ENCODE measurements around the gene FGF2.
"Not testable (repeated sequence)": the region's sequence is repeated elsewhere in the genome, so short reads cannot be mapped to it uniquely, and the experiment has no call there.

Gene FGF2

DNA sequence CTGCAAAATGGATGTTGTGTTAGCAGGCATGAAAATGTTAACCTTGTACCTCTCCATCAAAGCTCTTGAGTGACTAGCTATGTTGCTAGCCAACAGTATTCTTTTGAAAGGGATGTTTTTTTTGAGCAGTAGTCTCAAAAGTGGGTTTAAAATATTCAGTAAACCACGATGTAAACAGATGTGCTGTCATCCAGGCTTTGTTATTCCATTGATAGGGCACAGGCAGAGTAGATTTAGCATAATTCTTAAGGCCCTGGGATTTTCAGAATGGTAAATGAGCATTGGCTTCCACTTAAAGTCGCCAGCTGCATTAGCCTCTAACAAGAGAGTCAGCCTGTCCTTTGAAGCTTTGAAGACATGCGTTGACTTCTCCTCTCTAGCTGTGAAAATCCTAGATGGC lies 18.4 kb downstream of the FGF2 start:
- DNase-seq (ENCODE audit: low read depth in 2 of 2, low spot score in 1 of 2): no peak

DNA sequence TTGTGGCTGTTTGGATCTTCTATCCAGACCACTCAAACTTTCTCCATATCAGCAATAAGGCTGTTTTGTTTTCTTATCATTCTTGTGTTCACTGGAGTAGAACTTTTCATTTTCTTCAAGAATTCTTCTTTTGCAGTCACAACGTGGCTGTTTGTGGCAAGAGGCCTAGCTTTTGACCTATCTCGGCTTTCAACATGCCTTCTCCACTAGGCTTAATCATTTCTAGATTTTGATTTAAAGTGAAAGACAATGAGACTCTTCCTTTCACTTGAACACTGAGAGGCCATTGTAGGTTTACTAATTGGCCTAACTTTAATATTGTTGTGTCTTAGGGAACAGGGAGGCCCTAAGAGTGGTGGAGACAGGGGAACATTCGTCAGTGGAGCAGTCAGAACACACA lies 19.1 kb downstream of the FGF2 start:
- DNase-seq (ENCODE audit: low read depth in 2 of 2, low spot score in 1 of 2): no peak

DNA sequence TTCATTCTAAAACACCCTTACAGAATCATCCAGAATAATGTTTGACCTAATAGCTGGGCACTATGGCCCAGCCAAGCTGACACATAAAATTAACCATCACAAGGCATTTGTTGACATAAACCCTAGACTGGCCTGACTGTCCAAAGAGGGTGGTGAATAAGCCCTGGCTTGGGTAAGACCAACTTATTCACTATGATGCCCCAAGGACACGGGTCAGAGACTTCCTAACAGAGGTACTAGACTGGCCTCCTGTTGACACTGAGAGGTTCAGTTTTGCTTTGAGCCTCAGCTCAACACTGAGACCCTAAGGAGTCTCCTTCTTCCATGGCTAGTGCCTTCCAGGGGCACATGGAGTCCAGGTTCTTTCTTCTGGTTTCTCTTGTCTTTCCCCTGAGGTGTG lies 21.3 kb downstream of the FGF2 start:
- no peak for DNase-seq (ENCODE audit: low read depth in 2 of 2, low spot score in 1 of 2)

DNA sequence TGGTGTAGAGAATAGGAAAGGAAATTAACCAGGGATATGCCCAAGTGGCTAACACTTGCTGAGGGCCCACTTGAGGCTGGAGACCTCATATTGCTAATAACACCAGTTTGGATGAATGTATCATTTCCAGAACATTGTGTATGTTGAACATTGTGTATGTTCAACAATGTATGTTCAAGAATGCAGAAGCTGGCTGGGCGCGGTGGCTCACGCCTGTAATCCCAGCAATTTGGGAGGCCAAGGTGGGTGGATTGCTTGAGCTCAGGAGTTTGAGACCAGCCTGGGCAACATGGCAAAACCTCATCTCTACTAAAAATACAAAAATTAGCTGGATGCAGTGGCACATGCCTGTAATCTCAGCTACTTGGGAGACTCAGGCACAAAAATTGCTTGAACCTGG lies 23.2 kb downstream of the FGF2 start:
- DNase-seq (ENCODE audit: low read depth in 2 of 2, low spot score in 1 of 2): not testable (repeated sequence)

DNA sequence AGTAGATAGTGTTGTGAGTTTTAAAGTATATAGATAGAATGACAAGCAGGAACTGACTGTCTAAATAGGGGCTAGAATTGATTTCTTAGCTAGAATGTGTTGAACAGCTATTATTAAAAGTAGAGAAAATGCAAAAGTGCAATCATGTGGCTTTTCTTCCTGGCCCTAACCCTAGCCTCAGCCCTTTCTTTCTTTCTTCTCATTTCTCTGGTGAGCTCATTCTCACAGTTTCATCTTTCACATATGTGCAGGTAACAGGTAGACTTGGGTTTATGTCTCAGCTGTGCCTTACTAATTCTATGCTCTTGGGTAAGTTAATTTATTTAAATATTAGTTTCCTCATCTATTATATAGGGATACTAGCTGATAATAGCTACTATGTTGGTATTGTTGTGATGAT lies 24.9 kb downstream of the FGF2 start:
- no peak for DNase-seq (ENCODE audit: low read depth in 2 of 2, low spot score in 1 of 2)

DNA sequence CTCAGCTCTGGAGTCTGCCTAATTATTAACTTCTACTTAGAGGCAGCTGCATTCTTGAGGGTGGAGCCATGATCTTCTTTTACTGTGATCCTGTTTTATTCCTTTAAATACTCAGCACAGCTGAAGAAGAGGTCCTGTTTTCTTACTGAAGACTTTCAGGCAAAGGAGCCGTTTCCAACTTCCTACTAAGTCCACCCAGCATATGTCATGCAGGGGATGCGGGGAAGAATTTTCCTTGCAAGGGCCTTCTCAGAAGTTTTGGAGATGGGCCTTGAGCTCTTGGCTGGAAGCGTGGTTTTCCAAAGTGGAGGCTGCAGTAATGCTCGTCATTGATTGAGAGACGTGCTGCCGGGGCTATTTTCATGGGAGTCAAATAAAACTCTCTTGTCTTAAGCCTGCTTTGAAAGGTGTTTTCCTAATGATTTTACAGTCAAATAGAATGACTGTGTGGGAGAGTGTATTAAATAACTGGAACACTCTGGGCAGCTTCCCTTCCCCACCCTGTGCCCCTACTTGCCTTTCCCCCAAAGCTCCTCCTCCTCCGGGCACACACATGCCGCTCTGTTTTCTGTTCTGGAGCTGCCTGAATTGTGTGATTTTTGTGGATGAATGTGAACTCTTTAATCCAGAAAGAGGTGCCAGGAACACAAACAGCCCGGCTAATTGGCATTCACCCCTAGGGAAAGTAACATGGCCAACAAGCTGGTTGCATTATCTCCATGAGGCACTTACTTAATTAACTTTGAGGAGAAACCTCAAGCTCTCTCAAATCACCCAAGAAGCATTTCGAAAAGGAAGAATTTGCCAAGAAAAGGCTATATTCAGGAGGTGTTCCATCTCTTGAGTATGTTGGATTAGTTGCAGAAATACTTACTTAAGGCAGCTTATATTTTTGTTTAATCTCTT lies 28.1 kb downstream of the FGF2 start:
- no peak for DNase-seq (ENCODE audit: low read depth in 2 of 2, low spot score in 1 of 2)

DNA sequence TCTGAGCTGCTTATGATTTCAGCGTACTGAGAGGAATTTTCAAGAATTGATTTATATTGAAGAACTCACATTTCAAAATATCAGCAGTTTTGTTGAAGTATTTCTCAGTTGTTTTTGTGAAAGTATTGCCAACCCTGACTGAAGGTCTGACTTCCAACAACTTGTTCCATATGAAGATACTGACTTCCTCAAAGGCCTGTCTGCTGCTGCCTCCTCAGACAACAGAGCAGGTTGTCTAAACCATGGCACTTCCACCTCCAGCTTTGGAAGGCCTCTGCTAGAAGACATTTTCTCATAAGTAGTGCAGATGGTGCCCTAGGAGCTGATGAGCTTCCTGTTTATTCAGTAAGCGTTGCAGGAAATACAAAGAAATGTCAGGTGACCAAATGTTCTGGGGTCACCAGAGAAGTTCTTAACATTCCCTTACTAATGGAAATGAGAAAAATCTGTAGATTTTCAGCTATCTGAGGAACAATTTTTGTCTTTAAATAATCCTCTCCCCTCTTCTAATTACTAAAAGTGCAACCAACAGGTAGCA lies 28.8 kb downstream of the FGF2 start:
- DNase-seq (ENCODE audit: low read depth in 2 of 2, low spot score in 1 of 2): no peak

DNA sequence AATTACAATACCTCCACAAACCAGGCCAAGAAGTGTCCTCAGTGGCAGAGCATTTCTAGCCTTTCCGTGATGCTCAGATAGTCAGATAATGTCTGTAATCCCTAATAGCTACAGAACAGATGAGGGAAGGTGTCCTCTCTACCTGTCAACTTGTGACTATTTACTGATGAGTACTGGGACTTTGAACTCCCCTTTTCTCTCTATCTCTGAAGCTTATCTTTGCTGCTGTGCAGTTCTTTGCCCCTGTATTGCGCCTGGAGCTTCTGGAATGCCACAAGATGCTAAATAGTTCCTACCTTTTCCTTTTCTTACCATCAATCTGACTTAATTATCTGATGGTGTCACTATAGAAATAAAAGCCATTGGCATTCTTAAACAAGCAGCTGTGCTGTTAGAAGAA lies 30.5 kb downstream of the FGF2 start:
- no peak for DNase-seq (ENCODE audit: low read depth in 2 of 2, low spot score in 1 of 2)

DNA sequence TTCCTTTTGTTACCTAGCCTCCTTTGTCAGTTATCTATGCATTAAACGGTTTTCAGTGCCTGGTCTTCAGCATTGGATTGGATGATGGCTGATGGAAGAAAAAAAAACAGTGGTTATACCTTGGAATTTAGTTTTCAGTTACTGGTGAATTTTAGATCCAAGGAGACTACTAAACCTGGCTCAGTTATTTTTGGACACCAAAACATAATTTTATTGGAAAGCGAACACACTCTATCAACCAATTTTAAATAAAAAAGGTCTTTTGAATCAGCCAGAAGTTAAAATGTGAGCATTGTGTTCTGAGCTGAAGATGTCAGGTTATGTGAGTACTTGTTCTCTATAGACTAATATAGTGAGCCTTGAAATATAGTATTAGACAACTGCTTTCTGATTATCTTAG lies 32.1 kb downstream of the FGF2 start:
- DNase-seq (ENCODE audit: low read depth in 2 of 2, low spot score in 1 of 2): no peak

DNA sequence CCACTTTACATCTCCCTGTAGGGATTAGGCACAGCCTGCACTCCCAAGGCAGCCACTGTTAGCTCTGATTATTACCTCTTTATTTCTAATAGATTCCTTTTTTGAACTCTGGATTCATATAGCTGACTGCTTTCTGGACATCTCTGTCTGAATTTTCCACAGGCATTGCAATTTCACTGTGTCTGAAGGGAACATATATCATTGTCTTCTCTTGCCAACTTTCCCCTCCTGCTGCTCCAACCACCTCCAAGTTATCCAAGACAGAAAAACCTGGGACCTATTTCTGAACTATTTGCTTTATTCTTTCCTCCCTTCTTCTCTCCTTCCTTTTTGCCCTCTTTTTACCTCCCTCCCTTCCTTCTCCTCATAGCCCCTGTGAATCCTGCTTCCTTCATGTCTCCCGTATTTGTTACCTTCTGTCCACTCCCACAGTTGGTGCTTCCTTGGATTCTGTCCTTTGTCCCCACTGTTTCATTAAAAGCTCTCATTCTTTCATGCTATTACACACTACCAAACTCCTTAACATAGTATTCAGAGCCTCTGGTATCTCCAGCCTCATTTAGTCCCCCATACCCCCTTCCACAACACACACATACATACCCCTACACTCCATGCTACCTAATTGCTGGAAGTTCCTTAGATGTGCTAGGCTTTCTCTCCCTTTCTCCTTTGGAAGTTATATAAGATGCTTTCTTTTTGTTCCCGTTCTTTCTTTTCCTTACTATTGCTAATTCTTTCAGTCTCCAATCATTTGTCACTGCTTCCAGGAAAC lies 34.7 kb downstream of the FGF2 start:
- no peak for DNase-seq (ENCODE audit: low read depth in 2 of 2, low spot score in 1 of 2)

DNA sequence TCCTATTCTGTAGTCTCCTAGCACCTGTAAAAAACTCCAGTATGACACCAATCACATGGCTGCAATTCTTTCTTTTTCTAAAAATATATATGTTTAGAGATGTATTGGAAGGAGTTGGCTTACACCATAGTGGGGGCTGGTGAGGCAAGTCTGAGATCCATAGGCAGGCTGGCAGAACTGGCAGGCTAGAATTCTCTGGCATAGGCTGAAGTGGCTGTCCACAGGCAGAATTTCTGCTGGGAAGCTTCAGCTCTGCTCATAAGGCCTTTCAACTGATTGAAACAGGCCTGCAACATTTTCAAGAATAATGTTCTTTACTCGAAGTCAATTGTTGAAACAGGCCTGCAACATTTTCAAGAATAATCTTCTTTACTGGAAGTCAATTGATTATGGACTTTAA lies 37.0 kb downstream of the FGF2 start:
- DNase-seq (ENCODE audit: low read depth in 2 of 2, low spot score in 1 of 2): no peak

DNA sequence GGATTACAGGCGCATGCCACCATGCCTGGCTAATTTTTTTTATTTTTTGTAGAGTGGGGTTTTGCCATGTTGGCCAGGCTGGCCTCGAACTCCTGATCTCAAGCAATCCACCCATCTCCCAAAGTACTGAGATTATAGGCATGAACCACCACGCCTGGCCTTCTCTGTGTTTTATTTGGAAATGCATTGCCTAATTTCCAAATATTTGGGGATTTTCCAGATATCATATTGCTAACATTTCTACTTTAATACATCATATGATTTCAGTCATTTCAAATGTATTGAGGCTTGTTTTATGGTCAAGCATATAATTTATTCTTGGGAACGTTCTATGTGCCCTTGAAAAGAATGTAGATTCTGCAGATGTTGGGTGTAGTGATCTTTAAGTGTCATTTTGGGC lies 38.8 kb downstream of the FGF2 start:
- no peak for DNase-seq (ENCODE audit: low read depth in 2 of 2, low spot score in 1 of 2)

DNA sequence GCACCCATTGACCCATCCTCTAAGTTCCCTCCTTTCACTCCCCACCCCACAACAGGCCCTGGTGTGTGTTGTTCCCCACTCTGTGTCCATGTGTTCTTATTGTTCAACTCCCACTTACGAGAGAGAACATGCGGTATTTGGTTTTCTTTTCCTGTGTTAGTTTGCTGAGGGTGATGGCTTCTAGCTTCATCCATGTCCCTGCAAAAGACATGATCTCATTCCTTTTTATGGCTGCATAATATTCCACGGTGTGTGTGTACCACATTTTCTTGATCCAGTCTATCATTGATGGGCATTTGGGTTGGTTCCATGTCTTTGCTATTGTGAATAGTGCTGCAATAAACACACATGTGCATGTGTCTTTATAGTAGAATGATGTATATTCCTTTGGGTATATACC lies 41.6 kb downstream of the FGF2 start:
- DNase-seq (ENCODE audit: low read depth in 2 of 2, low spot score in 1 of 2): not testable (repeated sequence)

DNA sequence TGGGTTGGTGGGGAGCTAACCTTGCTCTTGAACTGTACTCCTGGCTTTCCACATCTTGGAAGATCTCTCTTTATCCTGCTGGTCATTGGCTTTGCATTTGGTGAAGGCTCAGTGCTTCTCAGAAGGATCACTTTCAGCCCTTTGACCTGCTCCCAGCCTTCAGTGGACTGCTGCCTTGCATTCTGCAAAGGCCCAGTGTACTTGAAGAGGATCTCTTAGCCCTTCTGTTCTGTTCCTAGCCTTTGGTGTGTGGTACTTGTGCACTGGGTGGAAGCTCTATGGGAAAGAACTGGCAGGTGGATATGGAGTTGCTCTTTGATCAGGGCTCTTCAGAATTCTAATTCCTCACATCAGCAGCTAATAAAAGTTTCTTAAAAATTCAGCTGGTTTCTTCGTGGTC lies 46.5 kb downstream of the FGF2 start:
- DNase-seq (ENCODE audit: low read depth in 2 of 2, low spot score in 1 of 2): no peak

DNA sequence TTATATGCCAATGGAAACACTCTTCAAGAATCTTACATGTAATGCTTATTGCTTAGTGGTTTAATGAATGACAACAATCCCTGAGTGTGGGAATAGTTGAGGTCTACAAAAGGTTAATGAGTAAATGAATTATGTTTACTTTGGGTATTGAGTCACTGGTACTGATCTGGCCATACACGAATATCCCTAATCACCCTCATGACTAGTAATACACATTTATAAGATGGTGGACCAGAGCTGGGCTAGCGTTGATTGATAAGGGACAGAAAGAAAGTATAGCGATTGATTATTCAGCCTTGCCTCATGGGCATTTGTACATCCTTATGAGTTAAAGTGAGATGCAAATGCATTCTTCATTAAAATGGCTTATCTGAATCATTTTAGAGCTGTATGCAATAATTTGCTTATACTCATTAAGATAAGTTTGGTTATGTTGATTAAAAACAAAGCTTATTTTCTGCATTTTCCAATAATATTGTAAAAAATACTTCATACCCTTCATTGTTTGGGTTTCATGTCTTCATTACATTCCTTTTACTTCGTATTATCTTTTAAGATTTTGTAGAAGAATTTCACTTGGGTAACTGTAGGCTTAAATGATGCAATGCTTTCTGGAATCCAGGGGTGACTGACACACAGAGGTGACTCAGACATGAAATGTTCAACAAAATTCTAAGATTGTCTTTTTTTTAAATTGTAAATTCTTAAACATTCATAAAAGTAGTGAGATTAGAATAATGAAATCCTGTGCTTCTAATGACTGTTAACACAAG lies 47.4 kb downstream of the FGF2 start:
- no peak for DNase-seq (ENCODE audit: low read depth in 2 of 2, low spot score in 1 of 2)

DNA sequence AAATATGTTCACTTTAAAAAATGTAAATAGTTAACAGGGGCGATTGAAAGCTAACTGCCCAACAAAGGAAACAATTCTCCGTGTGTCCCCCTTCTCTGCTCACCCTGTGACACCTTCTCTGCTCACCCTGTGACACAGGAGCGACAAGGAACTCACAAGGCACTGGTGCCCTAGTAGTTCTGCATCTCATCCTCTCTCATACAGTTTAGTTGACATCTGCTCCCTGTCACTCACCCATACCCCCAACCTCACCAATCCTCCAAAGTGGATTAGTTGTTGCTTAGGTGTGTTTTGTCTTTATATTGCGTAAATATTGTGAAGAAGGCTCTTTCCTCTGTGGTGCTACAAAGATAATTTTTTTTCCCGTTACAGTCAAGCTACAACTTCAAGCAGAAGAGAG lies 49.3 kb downstream of the FGF2 start:
- DNase-seq (ENCODE audit: low read depth in 2 of 2, low spot score in 1 of 2): no peak

DNA sequence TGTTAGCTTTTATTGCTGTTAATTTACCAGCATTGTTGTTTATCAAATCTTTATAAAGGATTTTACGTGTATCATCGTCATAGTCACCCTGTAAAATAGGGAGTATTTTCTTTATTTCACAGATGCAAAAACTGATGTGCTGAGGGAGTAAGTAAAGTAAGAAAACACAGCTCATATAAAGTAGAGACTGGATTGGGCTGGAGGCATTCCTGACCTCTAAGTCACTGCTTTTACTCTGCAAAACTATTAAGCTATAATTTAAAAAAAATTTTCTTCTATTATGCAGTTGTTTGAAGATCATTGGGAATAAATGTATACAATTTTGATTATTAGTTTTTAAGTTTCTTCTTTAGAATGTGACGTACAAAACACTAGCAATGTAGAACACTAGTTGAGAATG lies 49.8 kb downstream of the FGF2 start:
- DNase-seq (ENCODE audit: low read depth in 2 of 2, low spot score in 1 of 2): no peak

DNA sequence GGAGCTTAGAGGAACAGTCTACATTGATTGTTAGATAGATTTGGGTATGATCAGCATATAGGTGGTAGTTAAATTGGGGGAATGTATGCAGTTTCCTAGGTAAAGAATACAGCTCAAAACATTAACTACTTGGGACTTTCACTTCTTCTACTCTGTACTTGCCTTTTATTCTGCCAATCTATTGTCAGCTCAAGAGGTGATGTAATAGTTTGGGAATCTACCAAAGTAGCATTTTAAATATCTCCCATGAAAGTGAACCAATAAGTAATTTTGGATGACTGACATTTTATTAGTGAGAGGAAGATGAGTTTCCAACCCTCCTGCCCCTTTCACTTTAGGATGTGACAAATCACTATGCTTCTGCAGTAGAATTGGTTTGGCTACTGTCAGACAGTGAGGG lies 52.4 kb downstream of the FGF2 start:
- no peak for DNase-seq (ENCODE audit: low read depth in 2 of 2, low spot score in 1 of 2)

DNA sequence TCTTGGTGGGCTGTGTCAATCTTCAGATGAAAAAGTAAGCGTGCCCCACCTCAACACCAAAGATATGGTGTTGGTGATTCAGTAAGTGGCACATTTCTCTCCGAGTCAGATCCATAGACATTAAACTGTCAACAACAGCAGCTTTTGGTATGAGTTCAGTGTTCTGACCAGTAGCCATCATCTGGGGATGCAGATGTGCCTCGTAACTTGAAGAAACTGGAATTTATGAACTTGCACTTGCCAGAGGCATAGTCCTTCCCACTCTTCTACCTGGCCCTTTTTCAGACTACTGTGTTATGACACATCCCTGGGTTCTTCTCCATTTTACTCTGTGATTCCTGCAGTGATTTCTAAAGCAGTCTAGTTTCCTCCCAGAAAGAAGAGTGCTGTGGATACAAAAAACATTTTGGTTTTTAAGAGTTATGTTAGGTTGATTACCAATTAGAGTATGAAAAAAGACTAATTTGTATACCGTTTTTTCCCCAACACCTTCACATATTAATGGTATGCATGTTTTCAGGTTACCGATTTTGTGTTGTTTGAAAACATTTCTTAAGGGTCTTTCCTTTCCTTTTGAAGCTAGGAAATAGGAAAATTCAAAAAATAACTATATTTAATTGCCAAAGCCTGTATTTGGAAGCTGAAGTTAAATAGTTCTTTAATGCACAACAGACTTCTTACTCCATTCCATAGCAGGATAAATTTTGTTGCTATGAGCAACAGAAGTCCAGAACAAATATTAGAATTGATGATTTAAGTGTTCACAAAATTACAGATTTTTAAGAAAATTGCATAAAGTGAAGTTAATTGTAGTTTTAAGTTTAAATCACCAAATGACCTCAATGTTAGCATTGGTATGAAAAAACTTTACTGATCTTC lies 56.5 kb downstream of the FGF2 start:
- DNase-seq (ENCODE audit: low read depth in 2 of 2, low spot score in 1 of 2): no peak

DNA sequence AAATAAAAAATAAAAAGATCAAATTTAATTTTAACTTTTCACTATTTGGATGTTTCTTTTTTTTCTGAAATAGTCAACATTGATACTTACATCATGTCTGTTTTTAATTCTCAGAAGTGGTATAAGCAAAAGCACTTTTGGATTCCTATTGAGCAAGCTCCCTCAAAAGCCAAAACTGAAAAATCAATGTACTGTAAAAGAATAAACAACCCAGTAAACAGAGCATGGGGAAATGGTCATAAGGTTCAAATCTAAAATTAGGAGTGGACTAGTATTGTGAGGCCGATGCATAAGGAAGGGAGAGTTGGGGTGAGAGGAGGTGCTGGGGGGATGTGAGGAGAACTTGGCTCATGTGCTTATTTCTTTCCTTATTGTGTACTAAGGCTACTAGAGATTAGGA lies 57.9 kb downstream of the FGF2 start:
- DNase-seq (ENCODE audit: low read depth in 2 of 2, low spot score in 1 of 2): no peak

DNA sequence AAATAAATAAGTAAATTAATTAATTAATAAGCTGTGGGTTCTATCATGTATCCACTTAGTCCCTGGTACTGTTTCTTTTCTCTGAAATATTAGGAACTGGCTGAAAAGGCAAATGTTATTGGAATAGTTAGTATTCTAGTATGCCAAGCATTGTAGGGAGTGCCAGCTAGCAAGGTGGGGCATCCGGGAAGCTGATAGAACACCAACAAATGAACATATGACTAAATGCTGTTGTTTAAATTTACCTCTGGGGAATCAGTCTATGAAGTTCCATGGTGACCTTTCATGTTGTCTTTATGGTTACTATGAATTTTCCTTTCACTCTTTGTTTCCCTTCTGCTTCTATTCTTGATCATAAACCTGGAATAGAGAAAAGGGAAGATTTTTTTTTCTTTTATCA lies 63.1 kb downstream of the FGF2 start:
- no peak for DNase-seq (ENCODE audit: low read depth in 2 of 2, low spot score in 1 of 2)

All from stimulated activated CD8-positive, alpha-beta memory T cell treated with anti-CD3 and anti-CD28 coated beads, Interleukin-4, amount 100 ng/mL, for 4 hours (primary cell).